HG02623 (cell line): Measurements from ENCODE around the gene CACNA1S.

ENCODE experiments used
- ATAC-seq: cut with Tn5 transposase; IDR thresholded peaks from one replicate; pipeline ENCODE4 v1.9.1; 2021; ENCODE audit warnings: moderate library complexity; ENCODE audit not compliant: unreplicated experiment

Gene CACNA1S

DNA sequence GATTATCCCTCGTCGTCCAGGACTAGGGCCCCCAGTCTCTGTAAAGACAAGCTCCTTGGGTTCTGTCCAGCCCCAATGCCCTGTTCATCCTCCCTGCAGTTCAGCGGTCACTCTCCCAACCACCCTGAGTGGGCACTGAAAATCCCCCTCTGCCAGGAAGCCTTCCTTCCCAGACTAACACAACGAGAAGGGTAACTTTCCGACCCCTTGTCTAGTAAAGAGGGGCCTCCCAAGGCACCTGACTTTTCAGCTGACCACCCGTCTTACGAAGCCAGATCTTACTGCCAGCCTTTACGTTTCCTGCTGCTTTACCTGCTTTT lies 28.7 kb upstream of the CACNA1S start:
- no peak for ATAC-seq

GRCh38 chr1:201140235-201140940 lies 28.2 kb upstream of the CACNA1S start:
- ATAC-seq: no peak

GRCh38 chr1:201139756-201140155 lies 27.5 kb upstream of the CACNA1S start:
- ATAC-seq: no peak

DNA sequence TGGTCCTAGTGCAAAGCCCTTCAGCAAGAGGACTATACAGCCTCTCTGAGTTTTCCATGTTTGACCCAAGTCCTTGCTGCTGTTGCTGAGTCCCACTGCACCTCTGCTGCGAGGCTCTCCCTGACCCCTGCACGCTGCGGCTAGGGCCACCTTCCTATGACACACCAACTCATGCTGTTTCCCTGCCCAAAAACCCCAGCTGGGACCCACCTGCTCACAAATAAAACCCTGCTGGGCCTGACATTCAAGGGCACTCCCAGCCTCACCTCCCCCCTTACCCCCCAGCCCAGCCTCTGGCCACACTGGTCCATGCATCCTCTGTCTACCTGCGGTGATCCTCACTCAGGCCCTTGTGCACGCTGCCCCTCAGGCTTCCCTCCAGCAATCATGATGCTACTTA lies 27.1 kb upstream of the CACNA1S start:
- no peak for ATAC-seq

GRCh38 chr1:201138311-201138840 lies 26.1 kb upstream of the CACNA1S start:
- ATAC-seq: no peak

DNA sequence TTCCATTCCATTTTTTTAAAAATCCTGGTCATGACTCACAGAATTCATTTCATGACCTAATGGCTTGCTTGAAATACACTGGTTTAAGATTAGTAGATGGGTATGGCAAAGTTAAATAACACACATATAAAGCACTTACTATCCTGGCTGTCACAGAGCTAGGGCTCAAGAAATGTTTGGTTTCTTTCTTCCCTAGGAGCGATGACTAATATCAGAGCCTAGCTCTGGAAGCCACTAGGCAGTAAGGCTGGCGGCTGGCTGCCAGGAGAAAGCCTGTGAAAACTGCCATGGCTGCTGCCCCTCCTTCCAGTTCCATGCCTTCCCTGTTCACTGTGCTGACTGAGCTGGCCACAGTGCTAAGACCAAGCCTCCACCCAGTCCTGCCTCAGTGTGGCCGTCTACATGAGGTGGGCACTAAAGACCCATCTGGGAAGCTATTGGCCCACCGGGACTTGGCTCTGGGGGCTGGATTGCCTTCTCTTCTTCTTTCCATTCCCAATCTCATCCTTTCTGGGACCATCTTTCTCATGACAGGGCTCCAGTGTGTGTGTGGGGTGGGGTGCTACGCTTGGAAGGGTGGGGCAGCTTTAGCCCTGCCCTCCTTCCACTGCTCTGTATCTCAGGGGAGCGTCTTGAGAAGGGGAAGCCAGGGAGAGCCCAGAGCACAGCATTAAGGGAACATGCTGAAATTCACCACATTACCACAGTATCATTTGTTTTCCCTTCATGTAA lies 25.5 kb upstream of the CACNA1S start:
- ATAC-seq: no peak

DNA sequence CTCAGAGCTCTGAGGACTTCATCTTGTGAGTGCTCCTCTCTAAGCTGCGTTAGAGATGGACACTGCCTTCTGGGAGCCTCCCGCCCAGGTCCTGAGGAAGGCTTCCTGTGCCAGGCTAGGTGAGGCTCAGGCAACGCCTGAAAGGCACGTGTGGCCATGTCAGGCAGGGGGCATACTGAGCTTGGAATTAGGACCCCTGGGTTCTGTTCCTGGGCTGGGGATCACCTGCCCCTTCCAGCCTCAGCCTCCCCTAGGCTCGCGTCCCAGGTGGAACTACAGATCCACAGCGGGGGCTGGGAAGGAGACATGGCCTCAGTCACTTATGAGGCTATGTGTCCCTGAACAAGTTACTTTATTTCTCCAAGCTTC lies 24.8 kb upstream of the CACNA1S start:
- ATAC-seq: no peak

GRCh38 chr1:201136355-201137023 lies 24.3 kb upstream of the CACNA1S start:
- ATAC-seq: no peak

- no peak for ATAC-seq
Observed at GRCh38 chr1:201134405-201134804, 22.2 kb upstream of the CACNA1S start.

- ATAC-seq: no peak
Observed at GRCh38 chr1:201131398-201131797, 19.2 kb upstream of the CACNA1S start.

GRCh38 chr1:201128962-201129361 lies 16.7 kb upstream of the CACNA1S start:
- ATAC-seq: no peak

GRCh38 chr1:201128476-201128875 lies 16.2 kb upstream of the CACNA1S start:
- no peak for ATAC-seq

- ATAC-seq: no peak
Observed at GRCh38 chr1:201127755-201128455, 15.7 kb upstream of the CACNA1S start.

GRCh38 chr1:201126832-201127754 lies 14.9 kb upstream of the CACNA1S start, which contains the start of gene ASCL5:
Gene ASCL5 (minus strand): TSS chr1:201127184. CDS start chr1:201115372, 11,812 bp downstream.
- no peak for ATAC-seq

- ATAC-seq: no peak
Observed at GRCh38 chr1:201126463-201126831, 14.2 kb upstream of the CACNA1S start.

GRCh38 chr1:201125800-201126199 lies 13.6 kb upstream of the CACNA1S start:
- ATAC-seq: no peak

DNA sequence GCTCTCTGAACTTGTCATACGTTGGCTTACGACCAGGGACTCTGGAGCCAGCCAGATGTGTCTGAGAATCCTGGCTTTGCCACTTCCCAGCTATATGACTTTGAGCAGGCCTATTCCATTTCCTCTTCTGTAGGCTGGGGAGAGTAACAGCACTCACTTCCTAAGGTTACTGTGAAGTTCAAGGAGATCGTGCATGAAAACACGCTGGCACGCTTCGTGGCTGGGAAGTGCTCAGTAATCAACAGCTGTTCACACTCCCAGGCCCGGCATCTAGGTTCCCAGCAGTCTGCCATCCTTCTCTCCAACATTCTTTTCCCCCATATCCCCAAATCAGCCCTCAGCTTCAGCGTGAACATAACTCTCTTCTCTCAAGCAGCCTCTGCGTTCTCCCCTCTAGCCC lies 12.8 kb upstream of the CACNA1S start:
- no peak for ATAC-seq

DNA sequence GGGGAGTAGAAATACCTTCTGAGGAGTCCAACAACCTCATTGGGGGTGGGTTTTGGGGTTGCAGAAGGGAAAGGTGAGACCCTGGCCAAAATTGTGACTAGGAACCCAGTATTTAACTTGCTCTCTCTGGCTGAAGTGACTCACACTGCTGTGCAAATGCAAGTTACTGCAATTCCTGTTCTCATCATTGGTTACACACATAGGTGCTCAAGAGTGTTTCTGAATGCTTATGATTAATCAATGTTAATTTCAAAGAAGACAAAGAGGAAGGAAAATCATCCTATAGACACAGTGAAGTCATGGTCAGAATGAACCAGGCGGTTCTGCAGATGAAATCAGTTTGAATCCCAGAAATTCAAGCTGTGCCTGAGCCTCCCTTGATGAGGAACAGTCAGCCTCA lies 11.6 kb upstream of the CACNA1S start:
- no peak for ATAC-seq

DNA sequence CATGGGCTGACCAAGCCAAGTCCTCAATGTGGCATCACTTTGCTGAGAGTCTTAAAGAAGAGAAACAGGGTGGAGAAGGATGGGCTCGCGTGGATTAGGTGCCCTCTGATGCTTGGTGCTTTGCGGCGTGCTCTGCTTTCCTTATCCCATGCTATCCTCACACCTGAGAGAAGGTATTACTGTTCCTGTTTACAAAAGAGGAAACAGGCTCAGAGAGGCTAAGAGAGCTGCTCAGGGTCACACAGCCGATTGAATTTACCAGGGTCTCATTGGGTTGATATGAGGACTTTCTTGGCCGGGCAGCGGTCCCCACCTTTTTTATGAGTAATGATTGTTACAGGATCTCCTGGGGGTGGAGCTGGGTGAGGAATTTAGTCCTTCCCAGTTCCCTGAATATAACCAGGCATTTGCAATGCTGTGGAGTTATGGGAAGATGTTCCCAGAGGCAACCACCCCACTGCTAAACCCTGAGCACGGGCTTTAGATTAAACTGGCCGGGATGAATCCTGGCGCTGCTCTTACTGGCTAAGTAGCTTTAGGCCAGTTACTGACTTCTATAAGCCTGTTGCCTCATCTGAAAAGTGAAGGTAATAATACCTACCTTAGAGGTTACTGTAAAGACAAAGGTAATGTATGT lies 10.2 kb upstream of the CACNA1S start:
- no peak for ATAC-seq
